ENCODE measurements around the gene ABCA3.

- no peak for TF ChIP-seq CTCF (IDR thresholded peaks at IDR 0.05)
- no peak for TF ChIP-seq POLR2A (IDR thresholded peaks at IDR 0.05)
These were observed 8.6 kb downstream of the ABCA3 start for GRCh38 chr16:2331931-2332267.
